Right lobe of liver (tissue), 6 donors: ENCODE results near the gene ALG13. TPM values are rescaled to one million over a fixed set of nuclear protein-coding genes. Genes with fewer than 3 reads are reported as not detected.

Experiments used
- ATAC-seq, 4 donors: fragments of 200-7000 bp; cut with Tn5 transposase; one replicate each; pipeline ENCODE4 v1.9.1; 2020; ENCODE audit warnings: mild to moderate bottlenecking in 4 of 4, moderate library complexity in 4 of 4
- DNase-seq, 3 donors: peaks; one replicate each; pipeline ENCODE4 v3.0.0-alpha.2; 2020
- H3K27ac ChIP-seq, 3 donors: fragments of 200-600 bp; one replicate each; pipeline ENCODE4 v1.8.0; 2022
- H3K27me3 ChIP-seq, 2 donors: fragments of 200-600 bp; one replicate each; pipeline ENCODE4 v1.8.0; 2022
- H3K36me3 ChIP-seq, 4 donors: fragments of 200-600 bp; sonication (generic) in 1 of 4; one replicate each; pipeline versions ENCODE4 v1.5.1 to v1.8.0; 2017 to 2022; ENCODE audit warnings: control low read depth in 1 of 4
- H3K4me1 ChIP-seq, 4 donors: fragments of 200-600 bp; sonication (generic) in 1 of 4; one replicate each; pipeline versions ENCODE4 v1.5.1 to v1.8.0; 2017 to 2022; ENCODE audit warnings: control low read depth in 1 of 4
- H3K4me3 ChIP-seq, 3 donors: fragments of 200-600 bp; one replicate each; pipeline ENCODE4 v1.8.0; 2022
- H3K9me3 ChIP-seq, 4 donors: fragments of 200-600 bp; sonication (generic) in 1 of 4; one replicate each; pipeline versions ENCODE4 v1.5.1 to v1.8.0; 2017 to 2022; ENCODE audit warnings: control low read depth in 1 of 4
- CTCF ChIP-seq, 4 donors: fragments of 200-600 bp in 3 of 4; fragments of 450-650 bp in 1 of 4; IDR thresholded peaks; one replicate each; pipeline versions ENCODE4 v1.5.1 to v1.8.0; 2016 to 2022; ENCODE audit warnings: antibody characterized with exemption in 4 of 4, mild to moderate bottlenecking in 2 of 4
- POLR2A ChIP-seq: fragments of 450-650 bp; IDR thresholded peaks from one replicate; pipeline ENCODE4 v1.6.1; 2017; ENCODE audit warnings: antibody characterized with exemption, mild to moderate bottlenecking
- WGBS: methylation state at CpG from one replicate; pipeline ENCODE4 v1.1.6; 2018; ENCODE audit warnings: low coverage, low lambda C conversion rate; ENCODE audit not compliant: insufficient coverage; ENCODE audit errors: missing lambda C conversion rate; 5-methylcytosine and 5-hydroxymethylcytosine counted together
- intact Hi-C, 2 donors: fragments of 100-400 bp; cut with DNase I; formaldehyde crosslinking; loops; one replicate each; pipeline versions ENCODE4 v1.11.2 to v1.14.1; 2022
- total RNA-seq, 6 experiments: library from RNA; depleted of rRNA in 2 of 6; stranded (reverse); fragments of >200 nt in 2 of 6; fragmentation: NEBNext Ultra II Directional in 3 of 6; extraction: Animal tissue kit (Norgen Biotek cat#: 25700) in 3 of 6; gene quantifications; one replicate each; pipeline versions ENCODE4 v1.1.0 to v1.2.4, GENCODE V29; 2016 to 2023
- donor health status: DM: no; HTN: yes; CAD: no.
- donor health status: DM: no; HTN: no; CAD: no.
- donor health status: DM: no; HTN: no; CAD: no.
- donor health status: DM: no; HTN: yes; CAD: no.
- donor health status: DM: no; HTN: yes; CAD: no.

Gene ALG13
- total RNA-seq, 6 experiments from 2014 or later = 17.8 to 50.6 (median 25.7) TPM

GRCh38 chrX:111736571-111736970 lies 55.6 kb downstream of the ALG13 start:
- Histone ChIP-seq H3K4me3 (no peak overlapping the region), H3K27ac (no peak overlapping the region), H3K27me3 (no peaks in the 10 kb centered on the region), H3K36me3 (peaks cover 0 to 11% (median 2%) of the 10 kb centered on the region in 4 donors), H3K9me3 (no peaks in the 10 kb centered on the region), H3K4me1 (no peaks in the 10 kb centered on the region)
- 84% methylated on average over 3 of the region's 3 CpGs for WGBS
- no peak for DNase-seq
- intact Hi-C loops = no loop called here
- TF ChIP-seq POLR2A (no peak), CTCF (IDR thresholded peaks at IDR 0.05) (no peak)
- ATAC-seq = no peak

- Histone ChIP-seq H3K27ac (no peak overlapping the region), H3K9me3 (no peaks in the 10 kb centered on the region), H3K36me3 (peaks cover 0 to 11% (median under 1%) of the 10 kb centered on the region in 4 donors), H3K4me3 (no peak overlapping the region), H3K4me1 (no peaks in the 10 kb centered on the region), H3K27me3 (no peaks in the 10 kb centered on the region)
- intact Hi-C loops = no loop called here
- WGBS = 35% methylated on average over 2 of the region's 2 CpGs
- ATAC-seq = no peak
- no peak for DNase-seq
- TF ChIP-seq CTCF (IDR thresholded peaks at IDR 0.05) (no peak), POLR2A (no peak)
Observed at GRCh38 chrX:111742018-111742417, 61.0 kb downstream of the ALG13 start.

GRCh38 chrX:111743316-111743715 lies 62.3 kb downstream of the ALG13 start:
- no peak for DNase-seq
- intact Hi-C loops = no loop called here
- H3K9me3 ChIP-seq = no peaks in the 10 kb centered on the region
- peaks cover 0 to 6% (median 0%) of the 10 kb centered on the region in 4 donors for H3K36me3 ChIP-seq
- H3K4me1 ChIP-seq = no peaks in the 10 kb centered on the region
- no peak overlapping the region for H3K27ac ChIP-seq
- 41% methylated on average over 2 of the region's 2 CpGs for WGBS
- ATAC-seq = no peak
- no peaks in the 10 kb centered on the region for H3K27me3 ChIP-seq
- TF ChIP-seq CTCF (IDR thresholded peaks at IDR 0.05) = no peak
- TF ChIP-seq POLR2A = no peak
- H3K4me3 ChIP-seq = no peak overlapping the region

GRCh38 chrX:111756486-111756885 lies 75.5 kb downstream of the ALG13 start:
- H3K4me1 ChIP-seq = no peaks in the 10 kb centered on the region
- DNase-seq (no peak), ATAC-seq (no peak)
- H3K9me3 ChIP-seq = no peaks in the 10 kb centered on the region
- H3K27ac ChIP-seq = no peak overlapping the region
- no peak overlapping the region for H3K4me3 ChIP-seq
- H3K27me3 ChIP-seq = no peaks in the 10 kb centered on the region
- WGBS = 65% methylated on average over 2 of the region's 2 CpGs
- no peaks in the 10 kb centered on the region for H3K36me3 ChIP-seq
- no peak for TF ChIP-seq POLR2A
- no peak for TF ChIP-seq CTCF (IDR thresholded peaks at IDR 0.05)
- intact Hi-C loops = no loop called here

GRCh38 chrX:111759686-111760085 lies 78.7 kb downstream of the ALG13 start:
- Histone ChIP-seq H3K27ac (no peak overlapping the region), H3K4me1 (no peaks in the 10 kb centered on the region), H3K4me3 (no peak overlapping the region), H3K9me3 (no peaks in the 10 kb centered on the region), H3K36me3 (no peaks in the 10 kb centered on the region), H3K27me3 (no peaks in the 10 kb centered on the region)
- 79% methylated on average over 2 of the region's 2 CpGs for WGBS
- TF ChIP-seq POLR2A = no peak
- DNase-seq (no peak), ATAC-seq (no peak)
- intact Hi-C loops = no loop called here
